SU-DHL-6 (cell line): ENCODE data around the gene CD38.

Experiments used
- H2AFZ ChIP-seq: fragments of 200-600 bp; sonication (generic); 2 replicates; pipeline ENCODE4 v1.6.1; 2014; ENCODE audit warnings: low read depth, mild to moderate bottlenecking, moderate library complexity, mixed read lengths, antibody characterized with exemption, low read length; ENCODE audit not compliant: severe bottlenecking
- H3F3A ChIP-seq: fragments of 200-600 bp; shearing (Covaris generic); 2 replicates; pipeline ENCODE4 v1.6.0; 2016; ENCODE audit warnings: antibody characterized with exemption, mild to moderate bottlenecking; ENCODE audit not compliant: insufficient read depth
- H3K27ac ChIP-seq: fragments of 200-600 bp; sonication (generic); 2 replicates; pipeline ENCODE4 v1.5.1; 2016; ENCODE audit warnings: low read depth, mild to moderate bottlenecking, low read length, moderate library complexity, mixed read lengths
- H3K27me3 ChIP-seq: fragments of 200-600 bp; sonication (generic), shearing (Covaris generic); 2 replicates; pipeline ENCODE4 v1.6.0; 2014; ENCODE audit warnings: mild to moderate bottlenecking, low read length
- H3K36me3 ChIP-seq: fragments of 200-600 bp; sonication (generic); 2 replicates; pipeline ENCODE4 v1.6.1; 2014; ENCODE audit warnings: mild to moderate bottlenecking, low read length, mixed read lengths
- H3K4me2 ChIP-seq: fragments of 300-600, 200-600 bp; shearing (Covaris generic), sonication (generic); 2 replicates; pipeline ENCODE4 v1.6.0; 2014; ENCODE audit warnings: low read length, low read depth, mild to moderate bottlenecking; ENCODE audit not compliant: poor library complexity, severe bottlenecking
- H3K4me3 ChIP-seq: fragments of 200-600 bp; sonication (generic); 2 replicates; pipeline ENCODE4 v1.5.1; 2014; ENCODE audit warnings: antibody characterized with exemption, low read length, mild to moderate bottlenecking, mixed read lengths; ENCODE audit not compliant: insufficient read depth, poor library complexity, severe bottlenecking
- H3K79me2 ChIP-seq: fragments of 200-600 bp; sonication (generic); 2 replicates; pipeline ENCODE4 v1.6.1; 2014; ENCODE audit warnings: mild to moderate bottlenecking, low read length, moderate library complexity; ENCODE audit not compliant: insufficient read depth
- H3K9ac ChIP-seq: fragments of 200-600 bp; sonication (generic); 2 replicates; pipeline ENCODE4 v1.7.0; 2014; ENCODE audit warnings: mild to moderate bottlenecking, low read length
- H3K9me2 ChIP-seq: fragments of 200-600 bp; sonication (generic); replicated peaks from 2 replicates; pipeline ENCODE4 v1.6.1; 2014; ENCODE audit warnings: low read length; ENCODE audit not compliant: insufficient read depth
- H3K9me3 ChIP-seq: fragments of 200-600 bp; sonication (generic); 2 replicates; pipeline ENCODE4 v1.6.1; 2014; ENCODE audit warnings: low read length, mixed read lengths; ENCODE audit not compliant: insufficient read depth
- H4K20me1 ChIP-seq: fragments of 200-600 bp; sonication (generic); 2 replicates; pipeline ENCODE4 v1.6.1; 2014; ENCODE audit warnings: low read depth, mild to moderate bottlenecking, antibody characterized with exemption, low read length, moderate library complexity, mixed read lengths
- CTCF ChIP-seq: fragments of 200-600 bp; sonication (generic); IDR thresholded peaks from one replicate; pipeline ENCODE4 v1.5.1; 2017; ENCODE audit warnings: antibody characterized with exemption, mild to moderate bottlenecking, low read length, moderate library complexity; ENCODE audit not compliant: insufficient read depth, poor library complexity, severe bottlenecking
- EZH2phosphoT487 ChIP-seq: fragments of 200-600 bp; sonication (generic), shearing (Covaris generic); conservative IDR thresholded peaks from 2 replicates; pipeline ENCODE4 v1.6.1; 2018; ENCODE audit warnings: mild to moderate bottlenecking, antibody characterized with exemption, low read length, moderate library complexity, mixed read lengths

CD38 gene

GRCh38 chr4:15776871-15777648 lies 1.1 kb upstream of the CD38 start:
- H3K27ac ChIP-seq = peak overlapping the region; percentile 92
- TF ChIP-seq CTCF = no peak
- TF ChIP-seq EZH2phosphoT487 = no peak
- H3K4me2 ChIP-seq = peak overlapping the region; percentile 88

DNA sequence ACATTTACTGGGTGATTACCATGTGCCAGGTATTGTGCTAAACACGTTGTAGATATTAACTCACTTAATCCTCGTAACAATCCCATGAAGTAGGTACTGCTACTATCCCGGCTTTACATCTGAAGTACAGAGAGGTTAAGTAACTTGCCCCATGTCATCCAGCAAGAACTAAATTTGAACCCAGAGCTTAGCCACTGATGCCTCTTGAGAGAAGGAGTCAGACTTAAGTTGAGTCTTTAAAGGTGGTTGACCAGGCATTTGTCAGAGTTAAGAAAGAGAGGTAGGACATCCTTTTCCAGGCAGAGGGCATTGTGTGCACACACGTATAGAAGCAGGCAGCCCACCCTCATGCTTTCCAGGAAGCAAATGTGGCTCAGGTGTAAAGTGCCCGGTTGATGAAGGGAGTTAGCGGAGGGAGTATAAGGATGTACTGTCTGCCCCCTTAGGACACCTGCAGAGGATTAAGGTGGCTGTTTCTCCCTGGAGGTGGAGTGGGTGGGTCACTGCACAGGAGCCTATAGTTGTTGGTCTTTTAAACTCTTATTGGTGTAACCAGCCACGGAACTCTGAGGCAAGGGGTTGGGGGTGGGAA lies 335 bp upstream of the CD38 start:
- H3K9me3 ChIP-seq = no peaks in the 10 kb centered on the region
- H4K20me1 ChIP-seq = no peaks in the 10 kb centered on the region
- H3K79me2 ChIP-seq = peaks cover 39% of the 10 kb centered on the region
- H3K27me3 ChIP-seq = no peaks in the 10 kb centered on the region
- H2AFZ ChIP-seq = no peak overlapping the region
- TF ChIP-seq EZH2phosphoT487 = no peak
- no peak for TF ChIP-seq CTCF
- H3K9ac ChIP-seq = peak overlapping the region; percentile 82
- peaks cover 29% of the 10 kb centered on the region for H3K36me3 ChIP-seq
- H3K4me3 ChIP-seq = peak overlapping the region; percentile 73
- no peaks in the 10 kb centered on the region for H3K9me2 ChIP-seq
- peak overlapping the region; percentile 88 for H3K4me2 ChIP-seq
- H3F3A ChIP-seq = peaks cover 42% of the 10 kb centered on the region
- peak overlapping the region; percentile 92 for H3K27ac ChIP-seq

More at GRCh38 chr4:15776871-15777648, 1.1 kb upstream of the CD38 start:
- Histone ChIP-seq H3K79me2 (peaks cover 31% of the 10 kb centered on the region), H3K9me3 (no peaks in the 10 kb centered on the region), H3F3A (peaks cover 34% of the 10 kb centered on the region), H4K20me1 (no peaks in the 10 kb centered on the region), H3K36me3 (peaks cover 22% of the 10 kb centered on the region), H3K9me2 (no peaks in the 10 kb centered on the region), H2AFZ (no peak overlapping the region), H3K4me3 (peak overlapping the region; percentile 73), H3K27me3 (no peaks in the 10 kb centered on the region), H3K9ac (peak overlapping the region; percentile 82; the same call in 1 of the 2 replicates)

DNA sequence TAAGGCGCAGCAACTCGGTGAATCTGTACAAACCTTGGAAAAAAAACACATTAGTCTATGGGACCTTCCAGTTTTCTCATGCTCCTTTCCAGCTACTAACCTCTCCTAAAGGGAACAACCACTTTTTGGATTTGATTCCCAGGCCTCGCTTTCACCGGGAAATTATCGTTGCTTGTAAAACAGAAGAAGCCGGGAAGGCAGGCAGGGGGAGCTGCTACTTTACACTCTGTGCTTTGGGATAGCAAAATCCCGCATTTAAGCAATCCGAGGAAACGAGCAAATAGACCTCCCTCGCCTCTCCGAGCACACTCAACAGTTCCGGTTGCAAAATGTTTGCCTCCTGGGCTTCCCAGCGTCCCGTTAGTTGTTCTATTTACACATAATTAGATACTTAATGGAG lies 1.2 kb downstream of the CD38 start:
- Histone ChIP-seq H4K20me1 (no peaks in the 10 kb centered on the region), H3K79me2 (peaks cover 53% of the 10 kb centered on the region), H3K27me3 (no peaks in the 10 kb centered on the region), H3K9me3 (no peaks in the 10 kb centered on the region), H2AFZ (no peak overlapping the region), H3K9ac (peak overlapping the region; percentile 82), H3K9me2 (no peaks in the 10 kb centered on the region), H3K4me2 (peak overlapping the region; percentile 88), H3K4me3 (peak overlapping the region; percentile 73), H3K27ac (peak overlapping the region; percentile 92), H3F3A (peaks cover 57% of the 10 kb centered on the region), H3K36me3 (peaks cover 44% of the 10 kb centered on the region)
- TF ChIP-seq EZH2phosphoT487 = no peak
- TF ChIP-seq CTCF = no peak
